H9 (cell line): ENCODE data around the gene TESK2. TPM values are rescaled to one million over a fixed set of nuclear protein-coding genes. Genes with fewer than 3 reads are reported as not detected.
A peak's percentile ranks its signal among the peaks of the same experiment; 100 is the strongest.

Source experiments
- DNase-seq: peaks from one replicate; pipeline ENCODE4 v3.0.0-alpha.2; 2017
- H2AFZ ChIP-seq: one replicate; pipeline ENCODE4 v1.6.1; 2013; ENCODE audit warnings: mild to moderate bottlenecking, low read length, control low read depth, moderate library complexity
- H2AK5ac ChIP-seq: 2 replicates; pipeline ENCODE4 v1.6.1; 2013; ENCODE audit warnings: low read length, control low read depth, mixed read lengths; ENCODE audit not compliant: insufficient read length
- H2BK120ac ChIP-seq: one replicate; pipeline ENCODE4 v1.6.1; 2013; ENCODE audit warnings: low read depth, mild to moderate bottlenecking, low read length, control low read depth, inconsistent platforms; ENCODE audit not compliant: poor library complexity, severe bottlenecking
- H2BK12ac ChIP-seq: 2 replicates; pipeline ENCODE4 v1.6.1; 2013; ENCODE audit warnings: low read length, control low read depth, mixed read lengths, low read depth; ENCODE audit not compliant: insufficient read length
- H2BK15ac ChIP-seq: 2 replicates; pipeline ENCODE4 v1.6.1; 2013; ENCODE audit warnings: low read depth, low read length, control low read depth
- H2BK20ac ChIP-seq: one replicate; pipeline ENCODE4 v1.6.1; 2013; ENCODE audit warnings: low read depth, mild to moderate bottlenecking, low read length, control low read depth, inconsistent platforms; ENCODE audit not compliant: poor library complexity, severe bottlenecking
- H2BK5ac ChIP-seq: 2 replicates; pipeline ENCODE4 v1.6.1; 2013; ENCODE audit warnings: low read length, control low read depth, mixed read lengths; ENCODE audit not compliant: insufficient read length
- H3K14ac ChIP-seq: 2 replicates; pipeline ENCODE4 v1.6.1; 2013; ENCODE audit warnings: low read length, control low read depth; ENCODE audit not compliant: insufficient read depth
- H3K18ac ChIP-seq: 2 replicates; pipeline ENCODE4 v1.6.1; 2013; ENCODE audit warnings: low read depth, mild to moderate bottlenecking, mixed read lengths, low read length, control low read depth; ENCODE audit not compliant: insufficient read length
- H3K23ac ChIP-seq: 2 replicates; pipeline ENCODE4 v1.6.1; 2013; ENCODE audit warnings: low read length, control low read depth, mixed read lengths, low read depth; ENCODE audit not compliant: insufficient read length
- H3K23me2 ChIP-seq: 2 replicates; pipeline ENCODE4 v1.6.1; 2013; ENCODE audit warnings: low read depth, mild to moderate bottlenecking, mixed read lengths, low read length, control low read depth; ENCODE audit not compliant: insufficient read length, poor library complexity, severe bottlenecking
- H3K27ac ChIP-seq: 2 replicates; pipeline ENCODE4 v1.5.1; 2013; ENCODE audit warnings: low read length, control low read depth, mixed read lengths, low read depth; ENCODE audit not compliant: insufficient read length
- H3K27me3 ChIP-seq: 2 replicates; pipeline ENCODE4 v1.6.1; 2013; ENCODE audit warnings: low read length, control low read depth, inconsistent platforms; ENCODE audit not compliant: insufficient read depth
- H3K4ac ChIP-seq: 2 replicates; pipeline ENCODE4 v1.6.1; 2013; ENCODE audit warnings: low read depth, mild to moderate bottlenecking, control low read depth, inconsistent platforms, low read length, moderate library complexity
- H3K4me1 ChIP-seq: 2 replicates; pipeline ENCODE4 v1.6.1; 2013; ENCODE audit warnings: low read length, control low read depth, inconsistent platforms; ENCODE audit not compliant: insufficient read depth
- H3K4me2 ChIP-seq: 2 replicates; pipeline ENCODE4 v1.6.1; 2013; ENCODE audit warnings: low read length, control low read depth, mixed read lengths; ENCODE audit not compliant: insufficient read length, insufficient read depth
- H3K56ac ChIP-seq: 2 replicates; pipeline ENCODE4 v1.6.1; 2013; ENCODE audit warnings: low read depth, mild to moderate bottlenecking, mixed read lengths, low read length, control low read depth; ENCODE audit not compliant: insufficient read length
- H3K79me1 ChIP-seq: 2 replicates; pipeline ENCODE4 v1.6.1; 2013; ENCODE audit warnings: low read depth, mild to moderate bottlenecking, moderate library complexity, low read length, control low read depth, inconsistent platforms; ENCODE audit not compliant: insufficient read depth, poor library complexity, severe bottlenecking
- H3K79me2 ChIP-seq: 2 replicates; pipeline ENCODE4 v1.6.1; 2013; ENCODE audit warnings: low read length, control low read depth, inconsistent platforms; ENCODE audit not compliant: insufficient read depth
- H3K9ac ChIP-seq: 2 replicates; pipeline ENCODE4 v1.6.1; 2013; ENCODE audit warnings: low read length, control low read depth, mixed read lengths; ENCODE audit not compliant: insufficient read length; ENCODE audit errors: extremely low read depth
- H3K9me3 ChIP-seq: one replicate; pipeline ENCODE4 v1.6.1; 2013; ENCODE audit warnings: low read depth, low read length, inconsistent platforms; ENCODE audit not compliant: control insufficient read depth
- H3T11ph ChIP-seq: one replicate; pipeline ENCODE4 v1.6.1; 2013; ENCODE audit warnings: mild to moderate bottlenecking, low read length, control low read depth, inconsistent platforms
- H4K20me1 ChIP-seq: one replicate; pipeline ENCODE4 v1.6.1; 2013; ENCODE audit not compliant: control insufficient read depth, insufficient read length, insufficient read depth
- H4K5ac ChIP-seq: 2 replicates; pipeline ENCODE4 v1.6.1; 2013; ENCODE audit warnings: low read depth, mild to moderate bottlenecking, mixed read lengths, low read length, control low read depth; ENCODE audit not compliant: insufficient read length
- H4K8ac ChIP-seq: replicated peaks from 2 replicates; pipeline ENCODE4 v1.6.1; 2013; ENCODE audit warnings: low read length, control low read depth, mixed read lengths, low read depth; ENCODE audit not compliant: insufficient read length
- H4K91ac ChIP-seq: 2 replicates; pipeline ENCODE4 v1.6.1; 2013; ENCODE audit warnings: low read depth, mild to moderate bottlenecking, moderate library complexity, mixed read lengths, low read length, control low read depth; ENCODE audit not compliant: insufficient read length
- H3K27ac Mint-ChIP-seq, 3 experiments: 2 replicates in 2 of 3; 3 replicates in 1 of 3; pipeline ENCODE4 v1.8.0; 2020 to 2021; ENCODE audit warnings: mixed read lengths in 3 of 3, mild to moderate bottlenecking in 1 of 3, moderate library complexity in 1 of 3
- H3K27me3 Mint-ChIP-seq: 2 replicates; pipeline ENCODE4 v1.8.0; 2021; ENCODE audit warnings: low read depth, mild to moderate bottlenecking, moderate library complexity, mixed read lengths
- H3K36me3 Mint-ChIP-seq, 3 experiments: 2 replicates in 2 of 3; 3 replicates in 1 of 3; pipeline ENCODE4 v1.8.0; 2020 to 2021; ENCODE audit warnings: low read depth in 3 of 3, mixed read lengths in 3 of 3; ENCODE audit not compliant: insufficient read depth in 1 of 3
- H3K4me1 Mint-ChIP-seq, 2 experiments: 2 replicates each; pipeline ENCODE4 v1.8.0; 2020; ENCODE audit warnings: mixed read lengths in 2 of 2
- H3K4me3 Mint-ChIP-seq, 2 experiments: 2 replicates in 1 of 2; 3 replicates in 1 of 2; pipeline ENCODE4 v1.8.0; 2020 to 2021; ENCODE audit warnings: mild to moderate bottlenecking in 2 of 2, mixed read lengths in 2 of 2, moderate library complexity in 1 of 2
- H3K9me3 Mint-ChIP-seq, 2 experiments: 2 replicates in 1 of 2; 3 replicates in 1 of 2; pipeline ENCODE4 v1.8.0; 2020; ENCODE audit warnings: mild to moderate bottlenecking in 2 of 2, mixed read lengths in 2 of 2, moderate library complexity in 1 of 2
- WGBS: extraction: QIAGEN DNeasy Blood & Tissue Kit; methylation state at CpG from one replicate; pipeline ENCODE4 v1.1.7; 2013; ENCODE audit warnings: missing lambda C conversion rate, low lambda C conversion rate, mixed read lengths; ENCODE audit not compliant: insufficient read length; ENCODE audit errors: extremely low coverage; 5-methylcytosine and 5-hydroxymethylcytosine counted together
- total RNA-seq: library from RNA; stranded (reverse); gene quantifications from 2 replicates; pipeline ENCODE4 v1.2.1, GENCODE V29; 2021
- TF ChIP-seq, protein P1 (sequence below): fragments of 200-600 bp; sonication (generic); conservative IDR thresholded peaks from 3 replicates; pipeline ENCODE4 v1.8.0; 2021; ENCODE audit warnings: antibody characterized with exemption, mild to moderate bottlenecking

Gene TESK2
- total RNA-seq, 1 experiment from 2014 or later, result 7.2 TPM

- no peak overlapping the region for H3K4ac ChIP-seq
- no peak overlapping the region for H3K18ac ChIP-seq
- H3K4me1 ChIP-seq, result no peaks in the 10 kb centered on the region
- H2BK20ac ChIP-seq, result no peak overlapping the region
- no peak overlapping the region for H2BK5ac ChIP-seq
- no peaks in the 10 kb centered on the region for H3K27me3 ChIP-seq
- no peak overlapping the region for H2BK12ac ChIP-seq
- H3K27me3 Mint-ChIP-seq, result peaks cover 3% of the 10 kb centered on the region
- H3K4me1 Mint-ChIP-seq, result peaks cover 5% of the 10 kb centered on the region in 2 experiments
- H3K14ac ChIP-seq, result no peak overlapping the region
- no peaks in the 10 kb centered on the region for H4K20me1 ChIP-seq
- H2BK15ac ChIP-seq, result no peak overlapping the region
- H3K9me3 Mint-ChIP-seq, result peaks cover 6 to 12% of the 10 kb centered on the region in 2 experiments; a peak in 4 of 5 replicates
- H3T11ph ChIP-seq, result no peak overlapping the region
- H3K27ac ChIP-seq, result no peak overlapping the region
- TF ChIP-seq, protein P1, sequence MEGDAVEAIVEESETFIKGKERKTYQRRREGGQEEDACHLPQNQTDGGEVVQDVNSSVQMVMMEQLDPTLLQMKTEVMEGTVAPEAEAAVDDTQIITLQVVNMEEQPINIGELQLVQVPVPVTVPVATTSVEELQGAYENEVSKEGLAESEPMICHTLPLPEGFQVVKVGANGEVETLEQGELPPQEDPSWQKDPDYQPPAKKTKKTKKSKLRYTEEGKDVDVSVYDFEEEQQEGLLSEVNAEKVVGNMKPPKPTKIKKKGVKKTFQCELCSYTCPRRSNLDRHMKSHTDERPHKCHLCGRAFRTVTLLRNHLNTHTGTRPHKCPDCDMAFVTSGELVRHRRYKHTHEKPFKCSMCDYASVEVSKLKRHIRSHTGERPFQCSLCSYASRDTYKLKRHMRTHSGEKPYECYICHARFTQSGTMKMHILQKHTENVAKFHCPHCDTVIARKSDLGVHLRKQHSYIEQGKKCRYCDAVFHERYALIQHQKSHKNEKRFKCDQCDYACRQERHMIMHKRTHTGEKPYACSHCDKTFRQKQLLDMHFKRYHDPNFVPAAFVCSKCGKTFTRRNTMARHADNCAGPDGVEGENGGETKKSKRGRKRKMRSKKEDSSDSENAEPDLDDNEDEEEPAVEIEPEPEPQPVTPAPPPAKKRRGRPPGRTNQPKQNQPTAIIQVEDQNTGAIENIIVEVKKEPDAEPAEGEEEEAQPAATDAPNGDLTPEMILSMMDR, result no peak
- no peak overlapping the region for H4K5ac ChIP-seq
- H3K9ac ChIP-seq, result no peak overlapping the region
- H3K23ac ChIP-seq, result no peak overlapping the region
- no peak overlapping the region for H2BK120ac ChIP-seq
- no peak for DNase-seq
- no peak overlapping the region for H3K4me2 ChIP-seq
- H3K27ac Mint-ChIP-seq, result no peak overlapping the region; a peak in 1 of 7 replicates
- no peak overlapping the region for H3K56ac ChIP-seq
- H3K4me3 Mint-ChIP-seq, result peak overlapping the region in 1 of 2 experiments; percentile 50; a peak in 1 of 5 replicates
- no peak overlapping the region for H4K91ac ChIP-seq
- H3K23me2 ChIP-seq, result peaks cover 10% of the 10 kb centered on the region
- no peaks in the 10 kb centered on the region for H3K9me3 ChIP-seq
- H2AFZ ChIP-seq, result no peak overlapping the region
- H2AK5ac ChIP-seq, result no peak overlapping the region
- WGBS, result no CpG with 5 or more reads among the region's 3 CpGs
- no peaks in the 10 kb centered on the region for H3K79me2 ChIP-seq
- peaks cover 2 to 9% (median 9%) of the 10 kb centered on the region in 3 experiments; a peak in 6 of 7 replicates for H3K36me3 Mint-ChIP-seq
- no peaks in the 10 kb centered on the region for H3K79me1 ChIP-seq
- H4K8ac ChIP-seq, result no peak overlapping the region
These were observed 1.7 kb upstream of the TESK2 start for GRCh38 chr1:45492691-45493090.
